HCT116 (cell line): Measurements from ENCODE around the gene NDUFC2. TPM values are rescaled to one million over a fixed set of nuclear protein-coding genes. Genes with fewer than 3 reads are reported as not detected.

ENCODE experiments used
- ATAC-seq: fragments of 200-7000 bp; cut with Tn5 transposase; 2 replicates; pipeline ENCODE4 v1.9.1; 2020; ENCODE audit warnings: mild to moderate bottlenecking, moderate library complexity
- BruUV-seq: library from RNA; stranded (reverse); fragments of 400-500 nt; replicated peaks from 2 replicates; lab custom pipeline; 2021; lab: Mats Ljungman, UMichigan
- CTCF ChIA-PET: fragments of 300-600 bp; sonication (Branson Sonifier 250); formaldehyde crosslinking; loops from one replicate; lab custom pipeline; 2021; ENCODE audit warnings: antibody characterized with exemption; lab: Charles Lee
- POLR2A ChIA-PET: fragments of 300-600, 350-600 bp; sonication (Branson Sonifier 250); formaldehyde crosslinking; loops from one replicate; lab custom pipeline; 2021; ENCODE audit warnings: antibody characterized with exemption; lab: Charles Lee
- RAD21 ChIA-PET, 2 experiments: fragments of 300-600 bp; sonication (Branson Sonifier 250); formaldehyde crosslinking; loops; one replicate each; lab custom pipeline; 2023; ENCODE audit warnings: low total read pairs in 2 of 2; ENCODE audit not compliant: uncharacterized antibody in 2 of 2, unreplicated experiment in 2 of 2, low non-redundant PET in 1 of 2; lab: Charles Lee
- DNase-seq: peaks from one replicate; pipeline ENCODE4 v3.0.0-alpha.2; 2010; ENCODE audit warnings: low read depth, low spot score
- H2AFZ ChIP-seq: fragments of 200-600 bp; shearing (Covaris generic), sonication (generic); 2 replicates; pipeline ENCODE4 v1.6.1; 2017; ENCODE audit warnings: low read depth, mixed run types, mixed read lengths, antibody characterized with exemption, low read length; ENCODE audit not compliant: poor library complexity, severe bottlenecking
- H3K27ac ChIP-seq: 2 replicates; pipeline ENCODE4 v1.5.1; 2012; ENCODE audit warnings: low read depth, low read length
- H3K27me3 ChIP-seq: fragments of 200-600 bp; sonication (generic); 2 replicates; pipeline ENCODE4 v1.6.1; 2016; ENCODE audit warnings: mixed run types, low read length, mixed read lengths; ENCODE audit not compliant: insufficient read depth
- H3K36me3 ChIP-seq, 2 experiments: fragments of 200-500 bp in 1 of 2; fragments of 200-600 bp in 1 of 2; sonication (Bioruptor generic) in 1 of 2; sonication (generic) in 1 of 2; 2 replicates each; pipeline versions ENCODE4 v1.5.1 to v1.6.1; 2014 to 2016; ENCODE audit warnings: low read length in 2 of 2, inconsistent platforms in 1 of 2, mixed read lengths in 1 of 2, mixed run types in 1 of 2; ENCODE audit not compliant: insufficient read depth in 2 of 2, control insufficient read depth in 1 of 2
- H3K4me1 ChIP-seq, 2 experiments: fragments of 200-600 bp in 1 of 2; sonication (generic) in 1 of 2; 2 replicates each; pipeline versions ENCODE4 v1.5.1 to v1.6.1; 2012 to 2017; ENCODE audit warnings: low read length in 2 of 2, inconsistent platforms in 1 of 2, mild to moderate bottlenecking in 1 of 2, mixed read lengths in 1 of 2, mixed run types in 1 of 2, moderate library complexity in 1 of 2; ENCODE audit not compliant: insufficient read depth in 2 of 2, control insufficient read depth in 1 of 2
- H3K4me2 ChIP-seq: fragments of 200-600 bp; sonication (generic); 2 replicates; pipeline ENCODE4 v1.6.1; 2017; ENCODE audit warnings: mixed run types, low read length, mixed read lengths
- H3K4me3 ChIP-seq, 2 experiments: fragments of 200-600 bp in 1 of 2; sonication (generic) in 1 of 2; replicated peaks in 1 of 2; 2 replicates each; pipeline ENCODE4 v1.5.1; 2011 to 2016; ENCODE audit warnings: low read length in 2 of 2, control low read depth in 1 of 2, low read depth in 1 of 2, mild to moderate bottlenecking in 1 of 2, mixed read lengths in 1 of 2, mixed run types in 1 of 2
- H3K79me2 ChIP-seq: fragments of 200-600 bp; sonication (generic); 2 replicates; pipeline ENCODE4 v1.6.1; 2017; ENCODE audit warnings: mild to moderate bottlenecking, mixed run types, low read length, moderate library complexity, mixed read lengths; ENCODE audit not compliant: insufficient read depth
- H3K9ac ChIP-seq: fragments of 200-600 bp; sonication (generic); 2 replicates; pipeline ENCODE4 v1.6.1; 2016; ENCODE audit warnings: low read length, mixed read lengths
- H3K9me2 ChIP-seq: fragments of 200-600 bp; sonication (generic), shearing (Covaris generic); 2 replicates; pipeline ENCODE4 v1.6.1; 2017; ENCODE audit warnings: mixed run types, mild to moderate bottlenecking, moderate library complexity; ENCODE audit not compliant: insufficient read depth
- H3K9me3 ChIP-seq, 2 experiments: fragments of 200-500 bp in 1 of 2; fragments of 200-600 bp in 1 of 2; sonication (Bioruptor generic) in 1 of 2; sonication (generic) in 1 of 2; 2 replicates each; pipeline ENCODE4 v1.6.1; 2014 to 2017; ENCODE audit warnings: low read length in 2 of 2, mixed read lengths in 2 of 2, inconsistent platforms in 1 of 2, low read depth in 1 of 2, mild to moderate bottlenecking in 1 of 2, mixed run types in 1 of 2, moderate library complexity in 1 of 2; ENCODE audit not compliant: control insufficient read depth in 1 of 2, insufficient read depth in 1 of 2
- H4K20me1 ChIP-seq: fragments of 200-600 bp; sonication (generic), shearing (Covaris generic); 2 replicates; pipeline ENCODE4 v1.6.1; 2017; ENCODE audit warnings: mixed run types, mild to moderate bottlenecking, moderate library complexity; ENCODE audit not compliant: insufficient read depth
- ATF3 ChIP-seq: IDR thresholded peaks from 2 replicates; pipeline ENCODE4 v1.6.1; 2012
- CBX3 ChIP-seq: IDR thresholded peaks from 2 replicates; pipeline ENCODE4 v1.6.1; 2012; ENCODE audit warnings: low read depth
- CEBPB ChIP-seq: IDR thresholded peaks from 2 replicates; pipeline ENCODE4 v1.6.1; 2012; ENCODE audit warnings: low read depth
- EGR1 ChIP-seq: IDR thresholded peaks from 2 replicates; pipeline ENCODE4 v1.6.1; 2012; ENCODE audit warnings: low read depth
- ELF1 ChIP-seq: IDR thresholded peaks from 2 replicates; pipeline ENCODE4 v1.6.1; 2012; ENCODE audit warnings: low read depth, borderline replicate concordance
- EZH2 ChIP-seq: fragments of 200-600 bp; sonication (generic); IDR thresholded peaks from 2 replicates; pipeline ENCODE4 v1.6.1; 2017; ENCODE audit warnings: antibody characterized with exemption, mixed run types
- FOSL1 ChIP-seq: IDR thresholded peaks from 2 replicates; pipeline ENCODE4 v1.6.1; 2012; ENCODE audit warnings: low read depth
- POLR2A ChIP-seq: IDR thresholded peaks from 2 replicates; pipeline ENCODE4 v1.7.0; 2011; ENCODE audit warnings: borderline replicate concordance; ENCODE audit not compliant: insufficient read depth, insufficient read length; ENCODE audit errors: extremely low read depth
- SIN3A ChIP-seq: IDR thresholded peaks from 2 replicates; pipeline ENCODE4 v1.6.1; 2012; ENCODE audit warnings: low read depth
- SP1 ChIP-seq: IDR thresholded peaks from 2 replicates; pipeline ENCODE4 v1.6.1; 2012; ENCODE audit warnings: low read depth
- SRF ChIP-seq: IDR thresholded peaks from 2 replicates; pipeline ENCODE4 v1.6.1; 2012; ENCODE audit warnings: low read depth
- ZBTB33 ChIP-seq: IDR thresholded peaks from 2 replicates; pipeline ENCODE4 v1.6.1; 2011; ENCODE audit warnings: mild to moderate bottlenecking, low read length, moderate library complexity; ENCODE audit not compliant: insufficient replicate concordance; ENCODE audit errors: extremely low read depth
- ZFX ChIP-seq: fragments of 450-650 bp; IDR thresholded peaks from 2 replicates; pipeline ENCODE4 v1.6.1; 2017
- ZNF274 ChIP-seq: fragments of 200-500 bp; sonication (Bioruptor generic); IDR thresholded peaks from 2 replicates; pipeline ENCODE4 v1.6.1; 2014; ENCODE audit warnings: mild to moderate bottlenecking, low read depth, low read length, inconsistent platforms
- intact Hi-C: fragments of 100-400 bp; cut with micrococcal nuclease; formaldehyde crosslinking; loops from 2 replicates; pipeline ENCODE4 v1.10.0; 2022
- total RNA-seq: library from RNA; stranded (reverse); gene quantifications from one replicate; pipeline ENCODE4 v1.2.1, GENCODE V29; 2021; ENCODE audit not compliant: unreplicated experiment
- TF ChIP-seq, protein P1 (sequence below), 3 experiments: fragments of 200-600 bp in 1 of 3; sonication (generic) in 1 of 3; IDR thresholded peaks in 2 of 3; conservative IDR thresholded peaks in 1 of 3; 2 replicates each; pipeline ENCODE4 v1.5.1; 2012 to 2017; ENCODE audit warnings: low read depth in 2 of 3, low read length in 2 of 3, antibody characterized with exemption in 1 of 3, borderline replicate concordance in 1 of 3, control low read depth in 1 of 3, mild to moderate bottlenecking in 1 of 3, mixed read lengths in 1 of 3, mixed run types in 1 of 3, moderate library complexity in 1 of 3; ENCODE audit not compliant: insufficient read depth in 1 of 3
- TF ChIP-seq, protein P2 (sequence below): IDR thresholded peaks from 2 replicates; pipeline ENCODE4 v1.6.1; 2012

Gene NDUFC2
- total RNA-seq, 1 experiment from 2014 or later: 225 TPM

DNA sequence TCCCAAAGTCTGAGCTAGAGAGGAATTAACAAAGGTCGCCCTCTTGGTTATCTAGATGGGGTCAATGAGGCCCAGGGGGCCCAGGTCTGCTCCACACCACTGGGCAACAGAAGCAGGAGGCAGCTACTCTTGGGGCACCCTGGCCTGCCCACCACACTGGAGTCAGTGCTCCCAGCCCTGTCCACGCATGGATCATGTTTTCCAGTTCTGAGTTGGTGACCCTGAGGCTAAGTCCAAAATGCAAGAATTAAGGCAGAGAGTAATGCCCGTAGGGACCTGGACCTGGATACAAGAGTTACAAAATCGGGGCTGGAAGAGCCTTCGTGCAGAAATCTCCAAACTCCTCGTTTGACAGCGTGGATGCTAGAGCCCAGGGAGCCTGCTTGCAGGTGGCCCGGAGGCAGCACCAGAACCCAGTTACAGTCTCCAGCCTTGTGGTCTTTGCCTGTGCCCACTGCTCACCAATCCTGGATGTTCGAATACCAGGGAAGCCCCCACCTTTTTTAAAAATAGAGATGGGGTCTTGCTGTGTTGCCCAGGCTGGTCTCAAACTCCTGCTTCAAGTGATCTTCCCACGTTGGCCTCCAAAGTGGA, 22.1 kb downstream of the NDUFC2 start (continued):
- TF ChIP-seq, protein P1, sequence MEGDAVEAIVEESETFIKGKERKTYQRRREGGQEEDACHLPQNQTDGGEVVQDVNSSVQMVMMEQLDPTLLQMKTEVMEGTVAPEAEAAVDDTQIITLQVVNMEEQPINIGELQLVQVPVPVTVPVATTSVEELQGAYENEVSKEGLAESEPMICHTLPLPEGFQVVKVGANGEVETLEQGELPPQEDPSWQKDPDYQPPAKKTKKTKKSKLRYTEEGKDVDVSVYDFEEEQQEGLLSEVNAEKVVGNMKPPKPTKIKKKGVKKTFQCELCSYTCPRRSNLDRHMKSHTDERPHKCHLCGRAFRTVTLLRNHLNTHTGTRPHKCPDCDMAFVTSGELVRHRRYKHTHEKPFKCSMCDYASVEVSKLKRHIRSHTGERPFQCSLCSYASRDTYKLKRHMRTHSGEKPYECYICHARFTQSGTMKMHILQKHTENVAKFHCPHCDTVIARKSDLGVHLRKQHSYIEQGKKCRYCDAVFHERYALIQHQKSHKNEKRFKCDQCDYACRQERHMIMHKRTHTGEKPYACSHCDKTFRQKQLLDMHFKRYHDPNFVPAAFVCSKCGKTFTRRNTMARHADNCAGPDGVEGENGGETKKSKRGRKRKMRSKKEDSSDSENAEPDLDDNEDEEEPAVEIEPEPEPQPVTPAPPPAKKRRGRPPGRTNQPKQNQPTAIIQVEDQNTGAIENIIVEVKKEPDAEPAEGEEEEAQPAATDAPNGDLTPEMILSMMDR (IDR thresholded peaks at IDR 0.05 in 2 of 3, conservative IDR thresholded peaks at IDR 0.05 in 1 of 3; ENCODE audit: borderline replicate concordance in 1 of 3, insufficient read depth in 1 of 3, low read depth in 2 of 3, low read length in 2 of 3): no peak
- TF ChIP-seq POLR2A: no peak
- no peak for TF ChIP-seq FOSL1
- TF ChIP-seq CBX3: no peak
- TF ChIP-seq CEBPB: no peak
- TF ChIP-seq ATF3: no peak
- TF ChIP-seq, all 23 proteins: peak for 0

DNA sequence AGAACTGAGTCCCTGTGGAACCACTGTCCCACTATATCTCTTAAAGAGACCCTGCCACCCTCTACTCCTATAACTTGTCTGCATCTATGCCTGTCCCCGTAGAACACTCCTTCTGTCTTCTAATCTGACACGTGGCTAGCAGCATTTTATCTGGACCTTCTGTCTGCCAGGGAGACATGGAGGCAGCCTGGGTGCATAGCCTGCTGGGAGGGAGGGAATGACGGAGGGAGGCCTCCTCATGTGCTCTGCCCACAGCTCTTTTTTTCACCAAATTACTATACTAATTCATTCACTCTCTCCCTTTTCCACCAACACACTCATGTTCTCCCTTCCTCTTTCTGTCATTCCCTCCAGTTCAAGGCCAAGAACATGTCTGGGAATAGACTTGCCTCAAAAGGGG, 23.6 kb downstream of the NDUFC2 start:
- Histone ChIP-seq H4K20me1 (no peaks in the 10 kb centered on the region), H3K9me2 (no peaks in the 10 kb centered on the region), H3K4me3 (no peak overlapping the region), H3K9me3 (no peaks in the 10 kb centered on the region), H3K4me2 (no peak overlapping the region), H3K9ac (no peak overlapping the region), H3K27ac (no peak overlapping the region), H3K36me3 (no peaks in the 10 kb centered on the region), H3K4me1 (peaks cover 3 to 9% of the 10 kb centered on the region in 2 experiments; a peak in 2 of 4 replicates), H3K79me2 (no peaks in the 10 kb centered on the region), H2AFZ (no peak overlapping the region), H3K27me3 (no peaks in the 10 kb centered on the region)
- DNase-seq (no peak), ATAC-seq (no peak)
- BruUV-seq: no TSS peak
- POLR2A ChIA-PET: no interaction called here
- intact Hi-C loops: loop anchor here (2.0 kb wide), 1 partner anchor 45 kb away; no protein-coding TSS in a partner anchor
- RAD21 ChIA-PET: no interaction called here
- CTCF ChIA-PET: interaction anchor here (2.1 kb wide), 1 partner anchor 11 kb away, joined by 7 read pairs; no protein-coding TSS in a partner anchor
- TF ChIP-seq ZFX (no peak), ZBTB33 (no peak), SRF (no peak), ZNF274 (no peak), SIN3A (no peak), EGR1 (no peak), ELF1 (no peak), EZH2 (no peak), CBX3 (no peak), POLR2A (no peak), CEBPB (no peak), SP1 (no peak), FOSL1 (no peak)
- TF ChIP-seq, protein P1 (IDR thresholded peaks at IDR 0.05 in 2 of 3, conservative IDR thresholded peaks at IDR 0.05 in 1 of 3; ENCODE audit: borderline replicate concordance in 1 of 3, insufficient read depth in 1 of 3, low read depth in 2 of 3, low read length in 2 of 3): no peak
- TF ChIP-seq, protein P2, sequence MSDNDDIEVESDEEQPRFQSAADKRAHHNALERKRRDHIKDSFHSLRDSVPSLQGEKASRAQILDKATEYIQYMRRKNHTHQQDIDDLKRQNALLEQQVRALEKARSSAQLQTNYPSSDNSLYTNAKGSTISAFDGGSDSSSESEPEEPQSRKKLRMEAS: no peak
